Myocyte (in vitro differentiated cells): ENCODE data around the gene NRL. TPM values are rescaled to one million over a fixed set of nuclear protein-coding genes. Genes with fewer than 3 reads are reported as not detected.

Experiments
- microRNA-seq: library from miRNA; unstranded; fragments of <30 nt; microRNA quantifications from one replicate; pipeline ENCODE4, GENCODE V29; 2016
- total RNA-seq: library from RNA; depleted of rRNA; stranded (reverse); fragments of >200 nt; gene quantifications from 2 replicates; pipeline ENCODE4 v1.2.3, GENCODE V29; 2014

NRL gene
- total RNA-seq, 1 donor from 2014 or later: 4.5 TPM

Small RNAs within 50 kb of the gene (microRNA-seq; reads per million reads assigned to microRNA genes)
- gene MIR7703: not detected

Other genes with a start within 250 kb of the NRL start
- gene DHRS4, start 161.2 kb downstream of the NRL start, total RNA-seq: 26.2 and 28.9 TPM in 2 replicates
- 5.7 and 5.8 TPM in 2 replicates for gene DHRS4L2, start 126.0 kb downstream of the NRL start, total RNA-seq
- gene CARMIL3, start 62.9 kb downstream of the NRL start, total RNA-seq: 0.19 TPM in 1 of 2 replicates, not detected in the other
- not detected in 2 replicates for gene CPNE6, start 43.4 kb downstream of the NRL start, total RNA-seq
- 8.2 and 8.7 TPM in 2 replicates for gene PCK2, start 20.6 kb downstream of the NRL start, total RNA-seq
- 94.6 and 112 TPM in 2 replicates for gene DCAF11, start 172 bp downstream of the NRL start, total RNA-seq
- 144 and 180 TPM in 2 replicates for gene FITM1, start 15.7 kb upstream of the NRL start, total RNA-seq
- gene PSME1, start 21.2 kb upstream of the NRL start, total RNA-seq: 423 and 428 TPM in 2 replicates
- 18.8 and 25.4 TPM in 2 replicates for gene EMC9, start 26.6 kb upstream of the NRL start, total RNA-seq
- gene PSME2, start 31.7 kb upstream of the NRL start, total RNA-seq: 107 and 129 TPM in 2 replicates
- 57.6 and 60.4 TPM in 2 replicates for gene RNF31, start 32.5 kb upstream of the NRL start, total RNA-seq
- 48.6 and 94.1 TPM in 2 replicates for gene IRF9, start 46.3 kb upstream of the NRL start, total RNA-seq
- 1.1 and 1.6 TPM in 2 replicates for gene REC8, start 57.1 kb upstream of the NRL start, total RNA-seq
- gene IPO4, start 73.9 kb upstream of the NRL start, total RNA-seq: 85.4 and 99.4 TPM in 2 replicates
- gene TM9SF1, start 80.5 kb upstream of the NRL start, total RNA-seq: 59.5 and 76.3 TPM in 2 replicates
- not detected in 2 replicates for gene TSSK4, start 90.7 kb upstream of the NRL start, total RNA-seq
- gene CHMP4A, start 98.5 kb upstream of the NRL start, total RNA-seq: 42.1 and 49.6 TPM in 2 replicates
- gene MDP1, start 101.1 kb upstream of the NRL start, total RNA-seq: 16.6 and 16.7 TPM in 2 replicates
- 196 and 233 TPM in 2 replicates for gene NEDD8, start 117.4 kb upstream of the NRL start, total RNA-seq
- 60.8 and 90.3 TPM in 2 replicates for gene GMPR2, start 118.0 kb upstream of the NRL start, total RNA-seq
- gene TINF2, start 127.7 kb upstream of the NRL start, total RNA-seq: 39.2 and 48.7 TPM in 2 replicates
- gene TGM1, start 148.2 kb upstream of the NRL start, total RNA-seq: 0.08 and 0.99 TPM in 2 replicates
- gene RABGGTA, start 156.6 kb upstream of the NRL start, total RNA-seq: 26.3 TPM in 2 replicates
- gene DHRS1, start 184.8 kb upstream of the NRL start, total RNA-seq: 17.5 and 25.1 TPM in 2 replicates
- gene NOP9, start 184.9 kb upstream of the NRL start, total RNA-seq: 27.9 and 28.9 TPM in 2 replicates
- gene CIDEB, start 193.0 kb upstream of the NRL start, total RNA-seq: not detected in 2 replicates
- 2.7 and 3.2 TPM in 2 replicates for gene LTB4R2, start 195.2 kb upstream of the NRL start, total RNA-seq
- 0.67 and 0.68 TPM in 2 replicates for gene LTB4R, start 196.6 kb upstream of the NRL start, total RNA-seq
- gene ADCY4, start 220.1 kb upstream of the NRL start, total RNA-seq: not detected in 2 replicates
- not detected in 2 replicates for gene RIPK3, start 225.0 kb upstream of the NRL start, total RNA-seq